Osteocyte (in vitro differentiated cells): ENCODE measurements around the gene MAPKBP1. TPM values are rescaled to one million over a fixed set of nuclear protein-coding genes. Genes with fewer than 3 reads are reported as not detected.

Experiments
- DNase-seq: peaks from one replicate; pipeline ENCODE4 v3.0.0; 2021; ENCODE audit warnings: mixed read lengths; ENCODE audit not compliant: unreplicated experiment; ENCODE audit errors: extremely low spot score
- H3K27ac Mint-ChIP-seq: one replicate; pipeline ENCODE4 v1.8.0; 2021; ENCODE audit warnings: mild to moderate bottlenecking, mixed read lengths; ENCODE audit not compliant: unreplicated experiment
- H3K27me3 Mint-ChIP-seq: one replicate; pipeline ENCODE4 v1.8.0; 2021; ENCODE audit warnings: mixed read lengths; ENCODE audit not compliant: unreplicated experiment
- H3K36me3 Mint-ChIP-seq: one replicate; pipeline ENCODE4 v1.8.0; 2021; ENCODE audit warnings: mixed read lengths; ENCODE audit not compliant: unreplicated experiment
- H3K4me1 Mint-ChIP-seq: one replicate; pipeline ENCODE4 v1.8.0; 2021; ENCODE audit warnings: mixed read lengths; ENCODE audit not compliant: unreplicated experiment
- H3K4me3 Mint-ChIP-seq: one replicate; pipeline ENCODE4 v1.8.0; 2021; ENCODE audit warnings: mild to moderate bottlenecking, moderate library complexity, mixed read lengths; ENCODE audit not compliant: unreplicated experiment
- H3K9me3 Mint-ChIP-seq: one replicate; pipeline ENCODE4 v1.8.0; 2021; ENCODE audit warnings: mixed read lengths; ENCODE audit not compliant: unreplicated experiment
- total RNA-seq: library from RNA; stranded (reverse); gene quantifications from 2 replicates; pipeline ENCODE4 v1.2.1, GENCODE V29; 2021
- TF ChIP-seq, protein P1 (sequence below): fragments of 200-600 bp; sonication (generic); IDR thresholded peaks from 2 replicates; pipeline ENCODE4 v1.5.0; 2021; ENCODE audit warnings: antibody characterized with exemption, mild to moderate bottlenecking, moderate library complexity

MAPKBP1 gene
- total RNA-seq, 1 donor from 2014 or later = 34.2 TPM

DNA sequence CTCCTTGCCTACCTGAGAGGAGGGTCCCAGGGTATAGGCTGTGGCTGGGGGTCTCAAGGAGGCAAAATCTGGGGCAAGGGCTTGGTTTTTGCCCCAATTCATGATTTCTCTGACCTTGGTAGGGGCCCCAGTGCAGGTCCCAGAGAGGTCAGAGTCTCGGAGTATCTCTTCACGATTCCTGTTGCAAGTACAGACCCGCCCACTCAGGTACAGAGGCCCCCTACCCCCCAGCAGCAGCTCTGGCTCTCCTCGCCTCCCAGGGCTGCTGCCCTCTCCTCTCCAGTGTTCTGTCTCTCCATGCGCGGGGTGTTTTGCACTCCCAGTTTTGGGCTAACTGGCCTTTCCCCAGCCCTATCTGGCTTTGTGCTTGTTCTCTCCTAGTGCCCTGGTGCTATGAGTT, 48.2 kb downstream of the MAPKBP1 start:
- Mint-ChIP-seq H3K9me3 (no peaks in the 10 kb centered on the region), H3K27ac (no peak overlapping the region), H3K36me3 (peaks cover 38% of the 10 kb centered on the region), H3K4me1 (peaks cover 2% of the 10 kb centered on the region), H3K4me3 (no peak overlapping the region), H3K27me3 (no peaks in the 10 kb centered on the region)
- TF ChIP-seq, protein P1, sequence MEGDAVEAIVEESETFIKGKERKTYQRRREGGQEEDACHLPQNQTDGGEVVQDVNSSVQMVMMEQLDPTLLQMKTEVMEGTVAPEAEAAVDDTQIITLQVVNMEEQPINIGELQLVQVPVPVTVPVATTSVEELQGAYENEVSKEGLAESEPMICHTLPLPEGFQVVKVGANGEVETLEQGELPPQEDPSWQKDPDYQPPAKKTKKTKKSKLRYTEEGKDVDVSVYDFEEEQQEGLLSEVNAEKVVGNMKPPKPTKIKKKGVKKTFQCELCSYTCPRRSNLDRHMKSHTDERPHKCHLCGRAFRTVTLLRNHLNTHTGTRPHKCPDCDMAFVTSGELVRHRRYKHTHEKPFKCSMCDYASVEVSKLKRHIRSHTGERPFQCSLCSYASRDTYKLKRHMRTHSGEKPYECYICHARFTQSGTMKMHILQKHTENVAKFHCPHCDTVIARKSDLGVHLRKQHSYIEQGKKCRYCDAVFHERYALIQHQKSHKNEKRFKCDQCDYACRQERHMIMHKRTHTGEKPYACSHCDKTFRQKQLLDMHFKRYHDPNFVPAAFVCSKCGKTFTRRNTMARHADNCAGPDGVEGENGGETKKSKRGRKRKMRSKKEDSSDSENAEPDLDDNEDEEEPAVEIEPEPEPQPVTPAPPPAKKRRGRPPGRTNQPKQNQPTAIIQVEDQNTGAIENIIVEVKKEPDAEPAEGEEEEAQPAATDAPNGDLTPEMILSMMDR = no peak
- no peak for DNase-seq

DNA sequence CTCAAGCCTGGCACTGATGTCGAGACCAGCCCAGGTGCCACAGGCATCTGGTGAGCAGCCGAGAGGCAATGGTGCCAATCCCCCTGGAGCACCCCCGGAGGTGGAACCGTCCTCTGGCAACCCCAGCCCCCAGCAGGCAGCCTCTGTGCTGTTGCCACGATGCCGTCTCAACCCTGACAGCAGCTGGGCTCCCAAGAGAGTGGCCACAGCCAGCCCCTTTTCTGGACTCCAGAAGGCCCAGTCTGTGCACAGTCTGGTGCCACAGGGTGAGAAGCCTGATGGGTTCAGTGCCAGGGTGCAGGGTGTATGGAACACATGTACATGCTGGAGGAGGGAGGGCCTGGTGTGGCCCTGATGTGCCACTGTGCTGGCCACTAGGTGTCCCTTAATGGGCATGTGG, 48.7 kb downstream of the MAPKBP1 start:
- DNase-seq = no peak
- peaks cover 5% of the 10 kb centered on the region for H3K4me1 Mint-ChIP-seq
- H3K4me3 Mint-ChIP-seq = no peak overlapping the region
- peaks cover 34% of the 10 kb centered on the region for H3K36me3 Mint-ChIP-seq
- no peak overlapping the region for H3K27ac Mint-ChIP-seq
- H3K27me3 Mint-ChIP-seq = no peaks in the 10 kb centered on the region
- H3K9me3 Mint-ChIP-seq = no peaks in the 10 kb centered on the region
- TF ChIP-seq, protein P1 = no peak

DNA sequence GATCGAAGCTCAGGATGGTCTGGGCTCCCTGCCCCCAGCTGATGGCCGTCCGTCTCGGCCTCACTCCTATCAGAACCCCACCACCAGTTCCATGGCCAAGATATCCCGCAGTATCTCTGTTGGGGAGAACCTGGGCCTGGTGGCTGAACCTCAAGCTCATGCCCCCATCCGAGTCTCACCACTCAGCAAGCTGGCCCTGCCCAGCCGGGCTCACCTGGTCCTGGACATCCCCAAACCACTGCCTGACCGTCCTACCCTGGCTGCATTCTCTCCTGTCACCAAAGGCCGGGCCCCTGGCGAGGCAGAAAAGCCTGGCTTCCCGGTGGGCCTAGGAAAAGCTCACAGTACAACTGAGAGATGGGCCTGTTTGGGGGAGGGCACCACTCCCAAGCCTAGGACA, 49.2 kb downstream of the MAPKBP1 start:
- TF ChIP-seq, protein P1 = no peak
- Mint-ChIP-seq H3K27me3 (no peaks in the 10 kb centered on the region), H3K4me3 (no peak overlapping the region), H3K4me1 (peaks cover 7% of the 10 kb centered on the region), H3K36me3 (peaks cover 29% of the 10 kb centered on the region), H3K27ac (no peak overlapping the region), H3K9me3 (no peaks in the 10 kb centered on the region)
- no peak for DNase-seq

DNA sequence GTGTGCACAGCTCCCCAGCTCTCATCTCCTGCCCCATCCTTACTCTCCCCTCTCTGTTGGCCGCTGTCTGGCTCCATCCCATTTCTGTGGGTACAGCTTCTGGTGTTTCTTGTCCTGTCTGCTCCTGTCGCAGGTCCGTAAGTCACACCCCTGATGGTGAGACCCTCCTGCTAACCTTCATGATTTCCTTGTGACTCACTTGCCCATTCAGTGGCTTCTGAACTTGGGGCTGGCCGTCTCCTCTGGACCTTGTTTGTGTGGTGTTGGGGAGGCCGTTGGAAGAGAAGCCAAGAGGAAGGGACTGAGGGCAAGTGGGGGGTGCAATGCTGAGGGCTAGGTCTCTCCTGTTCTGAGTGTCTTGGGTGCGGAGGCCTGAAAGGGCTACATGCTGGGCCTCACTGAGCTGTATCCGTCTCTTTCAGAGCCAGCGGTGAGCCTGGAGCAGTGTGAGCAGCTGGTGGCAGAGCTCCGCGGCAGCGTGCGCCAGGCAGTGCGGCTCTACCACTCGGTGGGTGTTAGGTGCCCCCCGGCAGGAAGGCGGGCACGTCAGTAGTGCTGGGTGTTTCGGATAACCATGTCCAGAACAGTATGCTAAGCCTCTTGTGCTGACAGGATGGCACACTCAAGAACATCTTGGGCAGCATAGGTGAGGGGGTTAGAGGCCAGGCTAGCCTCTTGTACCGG, 49.9 kb downstream of the MAPKBP1 start:
- Mint-ChIP-seq H3K4me1 (peaks cover 13% of the 10 kb centered on the region), H3K4me3 (no peak overlapping the region), H3K27ac (no peak overlapping the region), H3K27me3 (no peaks in the 10 kb centered on the region), H3K36me3 (peaks cover 23% of the 10 kb centered on the region), H3K9me3 (no peaks in the 10 kb centered on the region)
- DNase-seq = no peak
- TF ChIP-seq, protein P1 = no peak

DNA sequence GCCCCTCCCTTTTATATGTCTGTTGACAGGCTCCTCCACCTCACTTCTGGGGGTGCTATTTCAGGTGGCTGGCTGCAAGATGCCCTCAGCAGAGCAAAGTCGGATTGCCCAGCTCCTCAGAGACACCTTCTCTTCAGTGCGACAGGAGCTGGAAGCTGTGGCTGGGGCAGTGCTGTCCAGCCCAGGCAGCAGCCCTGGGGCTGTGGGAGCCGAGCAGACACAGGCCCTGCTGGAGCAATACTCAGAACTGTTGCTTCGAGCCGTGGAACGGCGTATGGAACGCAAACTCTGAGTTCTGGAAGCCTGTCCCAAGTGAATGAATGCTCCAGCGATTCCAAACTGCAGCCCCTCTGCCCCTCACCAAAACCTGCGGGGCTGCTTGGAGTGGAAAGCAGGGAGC, 50.9 kb downstream of the MAPKBP1 start:
- no peak overlapping the region for H3K4me3 Mint-ChIP-seq
- H3K27ac Mint-ChIP-seq = no peak overlapping the region
- H3K27me3 Mint-ChIP-seq = no peaks in the 10 kb centered on the region
- TF ChIP-seq, protein P1 = no peak
- H3K36me3 Mint-ChIP-seq = peaks cover 15% of the 10 kb centered on the region
- H3K9me3 Mint-ChIP-seq = no peaks in the 10 kb centered on the region
- DNase-seq = no peak
- peaks cover 13% of the 10 kb centered on the region for H3K4me1 Mint-ChIP-seq
